GOT3 (cell line): ENCODE measurements around the gene SKI.

Experiments
- DNase-seq: peaks from one replicate; lab custom pipeline; 2025; ENCODE audit warnings: mixed read lengths; lab: John Stamatoyannopoulos, UW

The SKI gene

DNA sequence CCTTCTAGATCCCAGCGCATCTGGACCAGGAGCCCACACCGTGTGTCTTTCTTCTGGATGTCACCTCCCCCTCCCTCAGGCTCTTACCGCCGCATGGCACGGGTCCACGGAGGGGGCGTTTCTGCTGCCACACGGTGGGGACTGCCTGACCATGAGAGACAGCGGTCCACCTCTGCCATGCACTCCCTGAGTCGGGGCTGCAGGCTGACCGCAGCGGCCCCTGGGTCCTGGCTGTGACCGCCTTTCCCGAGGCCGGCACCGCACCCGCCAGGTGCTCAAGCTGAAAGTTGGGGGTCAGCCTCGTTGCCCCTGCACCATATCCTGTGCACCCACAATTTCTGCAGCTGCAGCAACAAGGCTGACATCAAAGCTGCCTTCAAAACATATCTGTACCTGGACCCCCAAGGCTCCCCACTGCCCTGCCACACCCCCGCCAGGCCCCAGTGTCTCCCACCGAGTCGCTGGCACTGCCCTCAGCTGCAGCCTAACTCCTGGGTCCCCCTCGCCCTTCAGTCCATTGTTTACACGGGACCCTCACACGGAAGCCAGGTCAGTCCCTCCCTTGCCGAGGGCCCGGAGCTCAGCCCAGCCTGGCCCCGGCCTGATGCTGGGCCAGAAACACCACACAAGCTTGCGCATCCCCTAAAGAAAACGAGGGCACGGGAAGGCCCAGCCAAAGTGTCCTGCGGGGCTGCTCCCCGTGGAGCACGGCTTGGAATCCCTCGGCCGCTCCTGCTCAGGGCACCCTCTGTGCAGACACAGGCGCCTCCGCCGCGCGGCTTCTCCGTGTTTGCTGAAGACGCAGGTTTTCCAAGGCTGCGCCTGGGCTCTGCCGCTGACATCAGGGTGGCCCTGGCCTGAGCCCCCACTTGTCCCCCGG, 111.3 kb downstream of the SKI start:
- DNase-seq = no peak

DNA sequence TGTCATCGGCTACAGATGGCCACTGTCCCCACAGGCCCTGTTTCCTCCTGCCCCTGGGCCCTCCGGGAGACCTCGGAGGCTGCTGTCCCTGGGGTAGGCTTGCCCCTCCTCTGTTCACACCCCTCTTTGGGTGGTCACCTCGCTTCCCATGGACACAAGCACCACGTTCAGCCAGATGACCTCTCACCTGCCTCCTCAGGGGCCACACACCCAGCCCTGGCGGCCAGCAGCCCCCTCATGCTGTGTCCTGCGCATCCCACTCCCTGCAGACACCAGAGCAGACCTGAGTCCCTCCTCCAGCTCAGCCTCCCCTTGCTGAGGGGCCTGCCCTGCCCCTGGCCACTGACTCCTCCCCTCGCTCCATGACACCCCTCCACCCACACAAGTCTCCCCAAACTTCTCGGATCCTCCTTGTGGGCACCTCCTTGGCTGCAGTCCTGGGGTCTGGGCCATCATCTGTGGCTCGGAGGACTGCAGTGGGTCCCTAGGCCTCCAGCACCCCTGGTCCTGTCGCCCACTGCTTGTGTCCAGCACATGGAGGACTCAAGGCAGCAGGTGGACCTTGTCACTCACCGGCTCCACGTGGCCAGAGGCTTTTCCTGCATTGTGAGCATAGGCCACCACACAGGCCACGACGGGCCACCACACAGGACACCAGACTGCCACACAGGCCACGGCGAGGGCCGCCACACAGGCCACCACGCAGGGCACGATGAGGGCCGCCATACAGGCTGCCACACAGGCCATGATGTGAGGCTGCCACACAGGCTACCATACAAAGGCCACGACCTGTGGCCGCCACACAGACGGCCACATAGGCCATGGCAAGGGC, 112.2 kb downstream of the SKI start:
- DNase-seq = no peak

DNA sequence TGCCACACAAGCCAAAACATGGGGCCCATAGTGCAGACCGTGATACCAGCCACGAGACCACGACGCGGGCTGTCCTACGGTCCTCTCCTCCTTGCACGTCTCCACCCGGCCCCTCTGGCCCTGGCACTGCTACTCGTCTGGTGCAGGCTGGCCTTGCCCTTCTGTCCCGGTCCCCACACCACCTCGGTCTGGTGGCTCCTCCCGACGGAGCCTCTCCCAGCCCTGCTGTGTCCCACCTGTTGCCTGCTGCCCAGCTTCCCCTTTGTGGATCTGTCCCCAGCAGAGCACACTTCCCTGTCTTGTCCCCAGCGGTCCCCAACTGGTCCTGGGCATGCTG, 112.8 kb downstream of the SKI start:
- no peak for DNase-seq

DNA sequence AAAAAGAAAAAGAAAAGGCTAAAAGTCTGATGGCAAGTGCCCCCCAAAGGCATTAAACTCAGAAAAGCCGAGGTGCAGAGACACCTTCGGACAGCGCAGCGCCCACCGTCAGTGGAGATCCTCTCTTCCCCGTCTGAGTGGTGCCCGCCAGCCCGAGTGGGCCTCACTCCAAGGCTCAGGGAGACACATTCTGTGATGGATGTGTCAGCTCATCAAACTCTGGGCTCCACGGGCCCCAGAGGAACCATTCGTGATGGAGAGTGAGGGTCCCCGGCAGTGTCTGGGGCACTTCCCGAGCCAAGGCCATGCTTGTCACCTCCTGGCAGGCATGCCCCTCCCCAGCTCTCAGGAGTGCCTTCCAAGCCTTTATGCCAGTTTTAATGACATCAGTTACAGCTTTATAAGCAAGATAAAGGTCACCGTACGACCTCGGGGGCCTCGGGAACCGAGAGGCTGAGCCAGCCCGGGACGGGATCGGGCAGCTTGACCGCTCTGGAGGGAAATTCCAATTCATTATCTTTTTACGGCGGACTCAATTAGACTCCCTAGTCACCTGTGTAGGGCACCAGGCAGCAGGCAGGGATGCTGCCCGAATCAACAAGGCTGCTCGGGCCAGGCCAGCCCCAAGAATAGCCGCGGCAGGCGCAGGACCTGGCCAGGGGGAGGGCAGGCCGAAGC, 113.7 kb downstream of the SKI start:
- no peak for DNase-seq

DNA sequence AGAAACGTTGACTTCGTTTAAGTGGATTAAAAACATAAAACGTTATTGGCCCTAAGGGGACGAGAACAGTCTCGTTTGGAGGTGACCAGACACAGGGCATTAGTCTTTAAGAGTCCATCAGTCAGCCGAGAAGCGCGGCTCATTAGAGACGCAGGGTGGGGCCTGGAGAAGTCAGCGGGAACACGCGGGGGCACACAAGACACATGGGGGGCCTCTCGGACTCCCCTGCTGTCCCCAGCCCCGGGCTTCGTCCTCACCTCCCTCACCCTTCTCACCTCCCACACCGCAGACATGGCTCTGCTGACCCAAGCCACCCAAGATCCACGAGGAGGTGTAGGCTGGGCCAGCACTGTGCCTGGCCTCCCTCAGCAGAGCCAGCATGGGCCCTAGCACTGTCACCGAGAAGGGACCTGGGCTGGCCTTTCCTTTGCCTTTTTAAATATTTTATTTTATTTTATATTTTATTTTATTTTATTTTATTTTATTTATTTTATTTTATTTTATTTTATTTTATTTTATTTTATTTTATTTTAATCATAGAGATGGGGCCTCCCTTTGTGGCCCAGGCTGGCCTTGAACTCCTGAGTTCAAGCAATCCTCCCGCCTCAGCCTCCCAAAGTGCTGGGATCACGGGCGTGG, 114.4 kb downstream of the SKI start:
- no peak for DNase-seq

DNA sequence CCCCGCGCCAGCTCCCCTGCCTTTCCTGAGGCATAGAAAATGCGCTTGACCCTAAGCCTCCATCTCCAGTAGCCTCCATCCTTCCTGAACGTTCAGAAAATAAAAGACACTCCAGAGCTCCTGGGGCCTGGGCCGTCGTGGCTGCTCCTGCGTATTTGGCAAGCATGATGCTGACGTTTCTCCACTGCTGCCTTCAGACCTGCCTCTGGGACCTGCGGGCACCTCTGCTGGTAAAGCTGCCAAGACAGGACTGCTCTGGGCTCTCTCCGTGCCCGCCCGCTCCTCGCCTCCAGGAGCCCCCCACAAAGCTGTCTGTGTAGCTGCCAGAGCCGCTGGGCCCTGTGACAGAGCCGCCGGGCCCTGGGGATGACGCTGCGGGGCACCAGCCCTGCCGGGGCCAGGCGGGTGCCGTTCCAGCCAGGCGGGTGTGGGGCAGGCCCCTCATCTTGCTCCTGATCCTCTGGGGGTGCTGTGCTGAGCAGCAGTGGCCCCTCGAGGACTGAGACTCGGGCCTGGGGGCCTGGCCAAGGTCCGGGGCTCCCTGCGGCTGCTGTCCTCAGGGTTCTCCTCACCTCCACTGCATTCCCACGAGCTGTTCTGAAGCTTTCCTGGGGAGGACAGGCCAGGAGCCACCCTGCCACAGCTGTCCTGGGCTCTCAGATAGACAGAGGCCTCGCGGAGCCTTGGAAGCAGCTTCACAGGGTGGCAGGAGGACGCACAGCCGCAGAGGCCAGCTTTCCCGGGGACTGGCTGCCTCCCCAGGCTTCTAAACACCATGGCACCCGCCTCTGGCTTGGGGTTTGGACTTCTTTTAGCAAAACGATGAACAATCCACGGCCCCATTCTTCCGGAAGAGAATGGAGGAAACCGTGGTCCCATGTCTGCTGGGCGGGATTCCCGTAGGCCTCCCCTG, 115.2 kb downstream of the SKI start:
- DNase-seq = no peak

DNA sequence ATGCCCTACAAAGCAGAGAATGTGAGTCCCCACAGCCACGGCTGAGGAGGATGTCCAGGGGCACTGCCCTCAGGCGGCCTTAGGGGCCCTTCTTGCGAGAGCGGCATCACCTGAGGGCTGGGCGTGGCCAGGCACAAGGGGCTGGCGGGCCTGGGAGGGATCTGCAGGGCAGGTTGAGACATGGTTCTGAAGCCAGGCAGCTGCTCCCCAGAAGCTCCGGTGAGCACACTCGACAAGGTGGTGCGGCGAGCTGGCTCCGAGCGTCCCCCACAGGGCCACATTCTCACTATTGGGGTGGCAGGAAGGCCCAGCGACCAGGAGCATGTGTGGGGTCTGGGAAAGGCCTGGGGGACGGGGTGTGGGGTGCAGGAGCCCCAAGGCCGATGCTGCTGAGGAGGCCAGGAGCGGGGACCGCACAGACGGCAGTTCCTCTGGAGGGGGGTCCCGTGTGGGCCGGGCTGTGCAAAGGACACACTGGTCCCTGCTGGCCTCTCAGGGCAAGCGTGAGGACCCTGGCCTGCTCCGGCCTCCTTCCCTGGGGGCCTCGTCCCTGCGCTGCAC, 116.1 kb downstream of the SKI start:
- DNase-seq = no peak

DNA sequence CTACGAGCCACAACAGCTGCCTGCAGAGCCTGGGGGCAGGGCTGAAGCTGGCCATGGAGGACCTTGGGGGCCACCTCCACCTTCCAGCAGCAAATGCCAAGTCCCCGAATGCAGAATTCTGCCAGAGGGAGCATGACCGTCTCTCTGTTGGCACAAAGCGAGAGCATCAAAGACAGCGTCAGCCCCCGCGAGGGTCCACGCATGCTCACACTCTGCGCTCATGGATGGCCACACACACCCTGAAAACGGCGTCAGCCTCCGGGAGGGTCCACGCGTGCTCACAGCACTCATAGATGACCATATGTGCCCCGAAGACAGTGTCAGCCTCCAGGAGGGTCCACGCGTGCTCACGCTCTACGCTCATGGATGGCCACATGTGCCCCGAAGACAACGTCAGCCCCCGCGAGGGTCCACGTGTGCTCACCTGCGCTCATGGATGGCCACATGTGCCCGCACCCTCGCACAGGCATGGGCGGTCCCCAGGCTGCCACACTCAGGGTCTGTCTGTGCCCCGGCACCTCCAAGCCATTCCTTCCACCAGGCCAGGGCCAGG, 116.7 kb downstream of the SKI start:
- DNase-seq = no peak

DNA sequence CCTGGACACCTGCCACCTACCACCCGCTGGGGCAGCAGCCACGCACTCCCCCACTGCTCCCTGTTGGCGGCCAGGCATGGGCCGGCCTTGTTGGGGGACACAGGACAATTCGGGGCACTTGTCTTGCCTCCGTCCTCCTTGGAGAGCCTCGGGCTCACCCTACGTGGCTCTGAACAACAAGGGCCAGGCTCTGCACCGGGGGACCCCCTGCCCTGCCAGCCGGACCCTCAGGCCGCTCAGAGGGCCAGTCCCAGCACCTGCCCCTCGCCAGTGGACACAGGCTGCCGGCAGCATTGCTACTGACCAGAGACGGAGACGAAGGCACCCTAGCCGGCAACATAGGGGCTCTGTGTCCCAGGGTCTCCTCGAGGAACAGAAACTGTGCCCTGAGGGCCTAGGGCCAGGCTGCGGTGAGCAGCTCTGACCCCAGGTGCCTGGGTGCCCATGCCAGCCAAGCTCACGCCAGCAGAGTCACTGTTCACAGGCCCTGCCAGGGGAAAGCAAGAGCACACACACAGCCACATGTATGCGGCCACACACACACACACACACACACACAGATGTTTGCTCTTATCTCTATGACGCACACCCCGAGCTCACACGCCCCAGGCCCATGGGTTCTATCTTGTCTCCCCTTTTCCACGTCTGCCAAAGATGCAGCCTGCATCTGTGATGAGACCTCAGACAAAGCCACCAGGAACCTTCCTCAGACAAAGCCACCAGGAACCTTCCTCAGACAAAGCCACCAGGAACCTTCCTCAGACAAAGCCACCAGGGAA, 117.4 kb downstream of the SKI start:
- DNase-seq = no peak

DNA sequence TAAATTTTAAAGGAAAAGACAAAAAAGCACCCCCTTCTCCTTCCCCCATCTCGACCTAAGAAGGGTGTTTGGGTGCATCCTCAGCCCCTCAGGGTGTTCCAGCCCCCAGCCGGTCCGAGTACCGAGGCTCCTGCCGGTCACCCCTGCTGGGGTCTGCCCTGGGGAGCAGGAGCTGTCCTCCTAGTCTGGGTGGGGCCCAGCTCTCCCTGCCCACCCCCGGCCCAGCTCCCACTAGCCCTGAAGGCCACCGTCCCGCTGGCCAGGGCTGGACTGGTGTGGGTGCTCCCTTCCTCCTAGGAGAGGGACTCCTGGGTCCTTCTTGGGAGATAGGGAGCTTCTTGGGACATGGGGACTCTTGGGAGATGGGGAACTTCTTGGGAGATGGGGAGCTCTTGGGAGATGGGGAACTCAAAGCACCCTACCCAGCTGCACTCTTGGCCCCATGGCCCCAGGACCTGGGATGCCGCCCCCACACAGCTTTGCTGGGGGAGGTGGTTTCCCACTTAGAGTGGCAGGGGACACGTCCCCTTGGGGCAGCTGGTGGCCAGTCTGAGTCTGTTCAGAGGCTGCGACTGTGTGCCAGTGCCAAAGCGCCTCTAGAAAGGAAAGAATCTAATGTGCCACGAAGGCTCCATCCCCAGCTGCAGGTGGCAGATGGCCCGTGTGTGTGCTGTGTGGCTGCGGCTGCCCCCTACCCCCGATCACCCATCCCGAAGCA, 118.7 kb downstream of the SKI start:
- no peak for DNase-seq

DNA sequence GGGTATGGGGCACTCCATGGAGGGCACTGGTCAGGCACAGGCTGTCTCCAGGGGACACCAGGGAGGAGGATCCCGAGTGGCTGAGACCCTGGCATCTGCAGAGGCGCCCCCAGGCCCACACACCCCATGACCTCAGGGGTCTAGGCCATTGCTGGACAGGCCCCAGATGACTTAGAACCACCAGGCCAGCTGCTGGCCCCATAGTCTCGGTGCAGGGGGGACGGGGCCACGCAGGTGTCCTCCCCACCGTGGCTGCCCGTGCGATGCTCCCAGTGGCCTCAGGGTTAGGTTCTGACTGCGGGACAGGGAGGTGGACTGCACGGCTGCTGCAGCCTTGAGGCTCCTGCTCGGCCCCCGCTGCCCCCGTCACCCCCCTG, 119.3 kb downstream of the SKI start:
- no peak for DNase-seq

DNA sequence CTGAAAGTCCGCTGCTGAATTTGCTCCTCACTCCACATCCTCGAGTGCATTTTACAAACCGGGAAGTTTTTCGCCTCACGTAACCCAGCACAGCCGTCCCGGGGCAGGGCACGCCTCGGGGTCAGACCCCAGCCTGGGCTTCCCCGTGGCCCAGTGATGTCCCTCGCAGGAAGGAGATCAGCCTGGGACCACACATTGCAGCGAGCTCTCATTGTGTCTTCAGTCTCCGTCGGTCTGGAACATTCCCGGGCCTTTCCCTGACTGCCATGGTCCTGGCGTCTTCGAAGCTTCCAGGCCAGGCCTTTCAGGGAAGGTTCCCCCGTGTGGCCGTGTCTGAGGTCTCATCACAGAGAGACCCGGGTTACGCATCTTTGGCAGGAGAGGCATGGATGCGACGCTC, 119.8 kb downstream of the SKI start:
- no peak for DNase-seq

DNA sequence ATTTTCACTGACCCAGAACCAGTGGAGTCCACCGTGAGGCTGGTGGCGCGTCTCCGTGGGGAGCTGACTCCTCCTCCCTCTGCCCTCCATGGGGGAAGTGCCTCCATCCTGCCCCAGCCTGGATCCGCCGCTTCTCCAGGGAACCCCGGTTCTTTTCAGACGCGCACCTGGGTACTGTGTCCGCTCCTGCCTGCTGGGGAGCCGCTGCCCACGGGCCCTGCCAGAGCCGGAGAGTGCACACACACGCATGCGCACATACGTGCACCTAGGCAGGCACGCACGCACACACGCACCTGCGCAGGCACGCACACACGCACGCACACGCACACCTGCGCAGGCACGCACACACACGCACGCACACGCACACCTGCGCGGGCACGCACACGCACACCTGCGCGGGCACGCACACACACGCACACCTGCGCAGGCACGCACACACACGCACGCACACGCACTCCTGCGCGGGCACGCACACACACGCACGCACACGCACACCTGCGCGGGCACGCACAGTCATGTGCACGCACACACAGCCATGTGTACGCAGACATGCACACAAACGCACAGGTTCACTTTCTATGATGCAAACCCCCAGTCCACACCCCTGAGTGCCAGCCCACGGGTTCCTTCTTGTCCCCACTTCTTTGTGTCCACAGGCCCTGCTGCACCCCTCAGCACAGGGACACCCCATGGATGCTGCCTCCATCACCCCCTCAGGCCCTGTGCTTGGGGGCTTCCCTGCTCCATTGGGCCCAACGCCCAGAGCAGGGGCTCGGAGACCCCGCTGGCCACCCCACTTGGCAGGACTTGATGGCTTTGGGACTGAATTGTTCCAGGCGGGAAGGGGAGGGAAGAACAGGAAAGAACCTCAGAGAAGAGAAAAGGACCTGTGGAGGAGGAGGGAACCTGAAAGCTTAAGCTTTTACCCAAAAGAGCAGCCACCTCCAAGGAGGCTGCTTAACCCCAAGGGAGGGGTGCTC, 120.5 kb downstream of the SKI start:
- no peak for DNase-seq

DNA sequence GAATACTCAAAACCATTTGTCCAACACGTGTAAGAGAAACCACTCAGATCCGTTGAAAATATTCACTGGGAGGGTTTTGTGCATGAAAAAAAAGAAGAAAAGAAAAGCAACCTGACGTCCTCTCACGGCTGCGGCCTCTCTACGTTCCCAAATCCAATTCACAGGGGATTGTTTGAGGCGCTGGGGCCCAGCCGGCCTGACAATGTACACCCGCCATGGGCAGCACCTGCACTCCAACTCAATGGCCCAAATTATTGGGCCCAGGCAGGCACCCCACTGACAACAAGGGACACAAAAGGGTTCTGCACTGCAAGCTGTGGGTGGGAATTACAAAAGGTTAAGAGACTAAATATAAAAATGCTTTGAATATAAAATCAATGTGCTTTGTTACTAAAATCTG, 121.7 kb downstream of the SKI start:
- no peak for DNase-seq

DNA sequence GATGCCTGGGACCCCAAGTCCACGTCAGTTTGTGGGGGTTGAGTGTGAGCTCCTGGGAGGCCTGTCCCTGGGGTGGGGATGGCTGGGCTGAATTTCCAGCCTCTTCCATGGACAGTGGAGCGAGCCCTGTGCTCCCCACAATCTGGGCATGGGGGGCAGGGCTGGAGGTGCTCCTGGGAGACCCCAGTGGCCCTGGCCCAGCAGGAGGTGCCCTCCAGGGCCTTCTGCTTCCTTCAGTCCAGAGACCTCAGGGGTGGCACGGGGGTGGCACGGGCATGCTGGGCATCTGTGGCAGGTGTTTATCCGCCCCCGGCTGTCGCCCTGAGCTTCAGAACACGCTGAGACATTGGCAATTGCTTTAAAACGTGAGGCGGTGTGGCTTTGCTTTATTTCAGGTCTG, 122.4 kb downstream of the SKI start:
- DNase-seq = no peak

DNA sequence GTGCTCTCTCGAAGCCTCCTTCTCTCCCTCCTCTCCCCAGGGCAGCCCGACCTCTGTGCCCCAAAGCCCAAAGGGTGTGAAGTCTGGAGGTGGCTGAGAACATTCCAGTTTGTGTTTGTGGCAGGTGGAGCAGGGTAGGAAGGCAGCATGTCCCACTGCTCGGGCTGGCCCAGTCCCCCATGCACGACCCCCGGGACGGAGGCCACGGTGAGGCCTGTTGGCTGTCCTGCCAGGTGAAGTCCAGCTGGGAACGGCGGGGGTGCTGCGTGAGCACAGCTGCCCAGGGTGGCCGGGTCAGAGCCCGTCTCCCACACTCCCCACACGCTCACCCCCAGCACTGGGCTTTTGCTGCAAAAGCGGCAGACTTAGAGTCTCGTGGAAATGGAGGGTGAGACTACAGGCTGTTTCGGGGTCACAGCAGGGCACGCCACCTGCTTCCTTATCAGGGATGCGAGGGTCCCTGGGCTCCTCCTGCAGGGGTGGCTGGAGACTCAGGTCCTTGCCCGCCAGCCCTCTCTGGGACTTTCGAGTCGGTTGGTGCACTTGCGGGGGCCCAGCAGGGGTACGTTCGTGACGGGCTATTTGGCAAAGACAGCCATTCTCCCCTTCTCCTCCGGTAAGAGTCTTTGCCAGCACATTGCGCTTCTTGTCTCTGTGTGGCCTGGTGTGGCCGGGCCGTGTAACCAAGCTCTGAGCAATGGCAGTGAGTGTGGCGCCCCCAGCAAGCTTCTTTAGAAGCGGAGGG, 123.0 kb downstream of the SKI start:
- DNase-seq = no peak

DNA sequence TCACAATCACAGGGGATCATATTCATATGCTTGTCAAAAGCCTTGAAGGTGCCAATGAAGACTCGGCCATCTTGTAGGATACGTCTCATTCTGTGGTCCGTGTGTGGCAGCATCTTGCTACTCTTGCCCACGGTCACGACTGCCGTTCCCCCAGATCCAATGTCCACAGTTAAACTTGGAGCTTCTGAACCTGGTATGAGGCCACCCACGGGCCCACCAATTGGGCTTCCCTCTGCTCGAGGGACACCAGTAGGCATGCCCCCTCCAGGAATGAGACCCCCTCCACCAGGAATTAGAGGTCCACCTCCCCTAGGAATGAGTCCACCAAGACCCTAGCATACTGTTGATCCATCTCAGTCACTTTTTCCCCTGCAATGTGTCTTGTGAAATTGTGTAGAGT, 123.6 kb downstream of the SKI start:
- no peak for DNase-seq
